OCI-LY1 (cell line): ENCODE data around the gene SMYD1.

Source experiments
- H2AFZ ChIP-seq: fragments of 200-600 bp; sonication (generic), shearing (Covaris generic); 2 replicates; pipeline ENCODE4 v1.6.0; 2014; ENCODE audit warnings: antibody characterized with exemption, mild to moderate bottlenecking, low read length
- H3F3A ChIP-seq: fragments of 200-600 bp; sonication (generic), shearing (Covaris generic); 2 replicates; pipeline ENCODE4 v1.6.0; 2014; ENCODE audit warnings: mild to moderate bottlenecking, antibody characterized with exemption, low read length, moderate library complexity; ENCODE audit not compliant: insufficient read depth
- H3K27ac ChIP-seq: fragments of 200-600 bp; sonication (generic); 2 replicates; pipeline ENCODE4 v1.5.1; 2014; ENCODE audit warnings: low read length, mixed run types, mild to moderate bottlenecking, low read depth; ENCODE audit not compliant: poor library complexity, severe bottlenecking
- H3K27me3 ChIP-seq: fragments of 200-600 bp; sonication (generic); 2 replicates; pipeline ENCODE4 v1.6.0; 2014; ENCODE audit warnings: antibody characterized with exemption, mild to moderate bottlenecking, low read length, moderate library complexity; ENCODE audit not compliant: insufficient read depth
- H3K36me3 ChIP-seq: fragments of 200-600 bp; sonication (generic); 2 replicates; pipeline ENCODE4 v1.6.1; 2014; ENCODE audit warnings: mild to moderate bottlenecking, antibody characterized with exemption, low read length, moderate library complexity, mixed read lengths; ENCODE audit not compliant: insufficient read depth
- H3K4me1 ChIP-seq: fragments of 200-600 bp; sonication (generic); 2 replicates; pipeline ENCODE4 v1.5.1; 2014; ENCODE audit warnings: mild to moderate bottlenecking, low read length, moderate library complexity; ENCODE audit not compliant: insufficient read depth, severe bottlenecking
- H3K4me2 ChIP-seq: fragments of 200-600 bp; sonication (generic), shearing (Covaris generic); 2 replicates; pipeline ENCODE4 v1.6.1; 2014; ENCODE audit warnings: low read length
- H3K4me3 ChIP-seq: fragments of 200-600 bp; sonication (generic); 2 replicates; pipeline ENCODE4 v1.5.1; 2014; ENCODE audit warnings: low read length, low read depth, mild to moderate bottlenecking, mixed read lengths; ENCODE audit not compliant: poor library complexity, severe bottlenecking
- H3K79me2 ChIP-seq: fragments of 200-600 bp; shearing (Covaris generic); 2 replicates; pipeline ENCODE4 v1.6.1; 2016; ENCODE audit warnings: mixed run types, low read length, mixed read lengths; ENCODE audit not compliant: insufficient read depth
- H3K9ac ChIP-seq: fragments of 200-600 bp; sonication (generic), shearing (Covaris generic); 2 replicates; pipeline ENCODE4 v1.6.1; 2014; ENCODE audit warnings: mild to moderate bottlenecking, low read length, mixed read lengths
- H3K9me2 ChIP-seq: fragments of 200-600 bp; sonication (generic), shearing (Covaris generic); 2 replicates; pipeline ENCODE4 v1.6.1; 2014; ENCODE audit warnings: low read depth, mild to moderate bottlenecking, low read length, mixed read lengths
- H3K9me3 ChIP-seq: fragments of 200-600 bp; shearing (Covaris generic); 2 replicates; pipeline ENCODE4 v1.6.1; 2014; ENCODE audit warnings: low read length, mixed read lengths
- H4K20me1 ChIP-seq: fragments of 200-600 bp; sonication (generic), shearing (Covaris generic); 2 replicates; pipeline ENCODE4 v1.6.0; 2016; ENCODE audit warnings: mild to moderate bottlenecking, low read length; ENCODE audit not compliant: insufficient read depth
- CTCF ChIP-seq: fragments of 200-600 bp; sonication (generic), shearing (Covaris generic); IDR thresholded peaks from 2 replicates; pipeline ENCODE4 v1.5.1; 2017; ENCODE audit warnings: mild to moderate bottlenecking, antibody characterized with exemption, low read length, moderate library complexity, mixed read lengths
- EZH2 ChIP-seq: fragments of 200-600 bp; sonication (generic), shearing (Covaris generic); IDR thresholded peaks from 2 replicates; pipeline ENCODE4 v1.8.0; 2017; ENCODE audit warnings: borderline replicate concordance, mixed run types, mild to moderate bottlenecking, antibody characterized with exemption, low read length, moderate library complexity, mixed read lengths

SMYD1 gene

GRCh38 chr2:88060907-88061275 is 6.7 kb upstream of the SMYD1 start:
- Histone ChIP-seq H2AFZ (no peak overlapping the region), H3K4me1 (peaks cover 8% of the 10 kb centered on the region), H3K9me3 (no peaks in the 10 kb centered on the region), H3F3A (no peaks in the 10 kb centered on the region), H3K4me2 (no peak overlapping the region), H3K79me2 (no peaks in the 10 kb centered on the region), H3K9me2 (no peaks in the 10 kb centered on the region), H3K36me3 (no peaks in the 10 kb centered on the region), H3K9ac (no peak overlapping the region), H3K27ac (no peak overlapping the region), H4K20me1 (no peaks in the 10 kb centered on the region), H3K27me3 (no peaks in the 10 kb centered on the region), H3K4me3 (no peak overlapping the region)
- TF ChIP-seq EZH2 (no peak), CTCF (no peak)

- Histone ChIP-seq H3K27ac (no peak overlapping the region), H3K27me3 (no peaks in the 10 kb centered on the region), H3K36me3 (no peaks in the 10 kb centered on the region), H3F3A (no peaks in the 10 kb centered on the region), H4K20me1 (no peaks in the 10 kb centered on the region), H3K79me2 (no peaks in the 10 kb centered on the region), H3K4me1 (peaks cover 4% of the 10 kb centered on the region), H3K4me3 (no peak overlapping the region), H3K9me3 (no peaks in the 10 kb centered on the region), H3K9me2 (no peaks in the 10 kb centered on the region), H2AFZ (no peak overlapping the region), H3K9ac (no peak overlapping the region), H3K4me2 (no peak overlapping the region)
- TF ChIP-seq CTCF (no peak), EZH2 (no peak)
Measured at GRCh38 chr2:88061295-88061694, 6.3 kb upstream of the SMYD1 start.

GRCh38 chr2:88066543-88066942 is 1.1 kb upstream of the SMYD1 start:
- H4K20me1 ChIP-seq, result no peaks in the 10 kb centered on the region
- H3K9ac ChIP-seq, result no peak overlapping the region
- no peaks in the 10 kb centered on the region for H3K9me3 ChIP-seq
- H3K36me3 ChIP-seq, result no peaks in the 10 kb centered on the region
- no peaks in the 10 kb centered on the region for H3F3A ChIP-seq
- no peak overlapping the region for H3K4me2 ChIP-seq
- TF ChIP-seq CTCF, result no peak
- no peak for TF ChIP-seq EZH2
- H3K4me3 ChIP-seq, result no peak overlapping the region
- no peaks in the 10 kb centered on the region for H3K4me1 ChIP-seq
- no peak overlapping the region for H3K27ac ChIP-seq
- H3K9me2 ChIP-seq, result no peaks in the 10 kb centered on the region
- H2AFZ ChIP-seq, result no peak overlapping the region
- H3K27me3 ChIP-seq, result no peaks in the 10 kb centered on the region
- no peaks in the 10 kb centered on the region for H3K79me2 ChIP-seq
